Sigmoid colon (tissue), 7 donors: ENCODE data around the gene SRGAP2B. TPM values are rescaled to one million over a fixed set of nuclear protein-coding genes. Genes with fewer than 3 reads are reported as not detected.
"Not testable (repeated sequence)": the region's sequence is repeated elsewhere in the genome, so short reads cannot be mapped to it uniquely, and the experiment has no call there.

ENCODE experiments used
- DNase-seq: peaks from one replicate; pipeline ENCODE4 v3.0.0-alpha.2; 2019
- H3K27ac ChIP-seq, 4 donors: fragments of 200-600 bp; sonication (generic); one replicate each; pipeline ENCODE4 v1.5.1; 2016 to 2019; ENCODE audit warnings: mild to moderate bottlenecking in 1 of 4
- H3K27me3 ChIP-seq, 3 donors: fragments of 200-600 bp; sonication (generic); one replicate each; pipeline ENCODE4 v1.5.1; 2019; ENCODE audit warnings: mild to moderate bottlenecking in 1 of 3
- H3K36me3 ChIP-seq, 4 donors: fragments of 200-600 bp; sonication (generic); one replicate each; pipeline ENCODE4 v1.5.1; 2016 to 2019
- H3K4me1 ChIP-seq, 4 donors: fragments of 200-600 bp; sonication (generic); one replicate each; pipeline ENCODE4 v1.5.1; 2017 to 2019
- H3K4me3 ChIP-seq, 4 donors: fragments of 200-600 bp; sonication (generic); one replicate each; pipeline ENCODE4 v1.5.1; 2017 to 2019; ENCODE audit warnings: mild to moderate bottlenecking in 2 of 4, moderate library complexity in 1 of 4
- H3K9me3 ChIP-seq, 4 donors: fragments of 200-600 bp in 3 of 4; sonication (generic) in 3 of 4; one replicate each; pipeline versions ENCODE4 v1.5.1 to v1.6.1; 2013 to 2019
- WGBS, 2 donors: extraction: QIAGEN DNeasy Blood & Tissue Kit; methylation state at CpG; one replicate each; pipeline ENCODE4 v1.1.7; 2013; 5-methylcytosine and 5-hydroxymethylcytosine counted together
- intact Hi-C: fragments of 100-400 bp; cut with DNase I; formaldehyde crosslinking; loops from one replicate; pipeline ENCODE4 v1.15.1; 2023
- polyA plus RNA-seq, 3 donors: library from polyadenylated mRNA; stranded (reverse); fragments of 200-250 nt; gene quantifications; one replicate each; pipeline ENCODE4 v1.2.3, GENCODE V29; 2013
- total RNA-seq, 4 donors: library from RNA; depleted of rRNA; stranded (reverse); fragments of >200 nt; gene quantifications; one replicate each; pipeline ENCODE4 v1.1.0, GENCODE V29; 2016
- donor health status: healthy with polysubstance abuse.
- donor health status: Bipolar disorder and iron deficiency.
- donor health status: healthy.

The SRGAP2B gene
- total and polyA plus RNA-seq, 7 donors = 1.2 to 13.8 (median 11.8) TPM

DNA sequence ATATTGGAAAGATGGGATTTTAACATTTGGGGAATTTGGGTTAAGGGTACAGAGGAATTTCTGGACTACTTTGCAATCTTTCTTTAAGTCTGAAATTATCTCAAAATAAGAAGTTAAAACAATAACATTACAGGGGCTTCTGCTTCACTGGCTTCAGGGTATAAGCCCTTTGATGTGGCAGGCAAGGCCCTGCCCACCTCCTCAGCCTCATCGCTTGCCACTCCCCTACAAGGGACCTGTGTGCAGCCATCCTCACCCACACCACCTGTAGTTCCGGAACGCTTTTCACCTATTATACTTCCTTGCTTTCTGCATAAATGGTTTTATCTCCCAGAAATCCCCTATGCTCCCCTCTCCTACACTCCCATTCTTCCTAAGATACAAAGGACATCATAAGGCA, 159.8 kb downstream of the SRGAP2B start:
- WGBS, 2 donors = no CpG with 5 or more reads among the region's 3 CpGs
- H3K27ac ChIP-seq, DNase-seq: not testable (repeated sequence)

GRCh38 chr1:144933014-144933413, 162.1 kb downstream of the SRGAP2B start:
- H3K4me3 ChIP-seq = not testable (repeated sequence)

More for the DNA sequence above, 159.8 kb downstream of the SRGAP2B start:
- H3K36me3 ChIP-seq, H3K4me3 ChIP-seq, H3K4me1 ChIP-seq, H3K9me3 ChIP-seq, H3K27me3 ChIP-seq, intact Hi-C loops: not testable (repeated sequence)

DNA sequence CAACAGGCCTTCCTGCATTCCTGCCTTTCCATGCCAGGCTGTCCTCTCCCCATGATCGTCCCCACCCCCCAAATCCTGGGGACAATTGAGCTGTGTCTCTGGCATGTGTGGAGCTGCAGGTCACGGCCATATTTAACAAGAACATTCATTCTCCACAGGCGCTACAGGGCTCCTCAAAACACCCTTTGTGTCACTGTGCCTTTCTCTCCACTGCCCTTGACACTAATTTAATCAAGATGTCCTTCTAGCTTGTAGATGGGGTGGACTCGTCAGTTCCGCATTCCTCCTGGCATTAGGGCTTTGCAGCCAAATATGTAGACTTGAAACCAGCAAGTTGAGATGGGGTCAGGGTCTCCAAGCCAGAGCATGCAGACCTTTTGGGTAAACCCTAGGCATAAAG, 163.0 kb downstream of the SRGAP2B start:
- H3K4me3 ChIP-seq, H3K27ac ChIP-seq, H3K27me3 ChIP-seq, H3K4me1 ChIP-seq, intact Hi-C loops, DNase-seq, H3K9me3 ChIP-seq, H3K36me3 ChIP-seq: not testable (repeated sequence)
- WGBS, 2 donors = 89 to 92% methylated on average over 4 of the region's 5 CpGs

More at GRCh38 chr1:144933014-144933413, 162.1 kb downstream of the SRGAP2B start:
- DNase-seq, H3K27ac ChIP-seq, H3K9me3 ChIP-seq, intact Hi-C loops, H3K4me1 ChIP-seq, H3K36me3 ChIP-seq, H3K27me3 ChIP-seq: not testable (repeated sequence)
- WGBS, 2 donors = 95 to 96% methylated on average over 4 of the region's 5 CpGs

DNA sequence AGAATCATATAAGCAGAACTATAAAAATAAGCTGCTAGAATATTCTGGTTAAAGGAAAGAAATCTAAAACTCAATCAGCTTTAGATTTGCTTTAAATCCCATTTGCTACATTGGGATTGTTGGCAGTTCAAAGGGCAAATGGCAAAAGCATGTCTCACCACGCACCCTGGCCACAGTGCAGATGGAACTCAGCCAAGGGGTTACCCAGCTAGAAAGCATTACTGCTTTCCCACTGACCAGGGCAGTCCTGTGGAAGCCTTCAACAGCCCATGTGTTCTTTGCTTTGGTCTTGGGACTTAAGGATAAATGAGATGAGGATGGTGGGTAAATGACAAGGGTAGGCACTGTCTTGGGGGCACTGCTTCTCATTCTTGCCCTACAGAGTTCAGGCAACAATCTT, 163.6 kb downstream of the SRGAP2B start:
- intact Hi-C loops, H3K4me1 ChIP-seq, H3K27me3 ChIP-seq, H3K27ac ChIP-seq, DNase-seq, H3K9me3 ChIP-seq, H3K36me3 ChIP-seq, H3K4me3 ChIP-seq: not testable (repeated sequence)
- WGBS, 2 donors = 16 to 80% methylated on average over 1 of the region's 1 CpG

GRCh38 chr1:144930085-144930777, 164.9 kb downstream of the SRGAP2B start:
- H3K9me3 ChIP-seq, H3K27ac ChIP-seq, intact Hi-C loops, H3K36me3 ChIP-seq, H3K4me3 ChIP-seq, H3K4me1 ChIP-seq, H3K27me3 ChIP-seq, DNase-seq: not testable (repeated sequence)
- 76 to 92% methylated on average over 3 to 4 of the region's 6 CpGs for WGBS, 2 donors

GRCh38 chr1:144927292-144927691, 167.8 kb downstream of the SRGAP2B start:
- H3K4me3 ChIP-seq, H3K27ac ChIP-seq, H3K4me1 ChIP-seq, DNase-seq, H3K36me3 ChIP-seq, intact Hi-C loops, H3K9me3 ChIP-seq, H3K27me3 ChIP-seq: not testable (repeated sequence)
- 64 to 82% methylated on average over 1 of the region's 1 CpG for WGBS, 2 donors

DNA sequence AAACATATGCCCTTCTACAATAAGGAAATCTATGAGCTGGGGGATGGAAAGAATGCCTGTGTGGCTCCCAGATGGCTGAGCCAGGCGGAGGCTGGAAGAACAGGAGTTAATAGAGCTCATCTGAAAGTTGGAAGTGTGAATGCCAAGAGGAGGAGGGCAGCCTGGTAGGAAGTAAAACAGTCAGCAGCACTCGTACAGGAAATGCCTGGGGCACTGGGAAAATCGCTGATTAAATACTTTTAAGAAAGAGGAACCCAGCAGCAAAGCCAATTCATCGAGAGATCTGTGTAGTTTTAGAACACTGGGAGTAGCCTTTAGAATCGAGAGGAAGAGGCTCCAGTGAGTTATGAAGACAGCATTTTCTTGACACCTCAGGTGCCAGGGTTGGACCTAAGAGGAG, 171.5 kb downstream of the SRGAP2B start:
- no CpG with 5 or more reads among the region's 5 CpGs for WGBS, 2 donors
- intact Hi-C loops, H3K27ac ChIP-seq, H3K4me1 ChIP-seq, H3K9me3 ChIP-seq, H3K4me3 ChIP-seq, DNase-seq, H3K36me3 ChIP-seq, H3K27me3 ChIP-seq: not testable (repeated sequence)

GRCh38 chr1:144922785-144923184, 172.3 kb downstream of the SRGAP2B start:
- H3K27ac ChIP-seq, H3K9me3 ChIP-seq, DNase-seq, H3K4me3 ChIP-seq, H3K4me1 ChIP-seq, H3K36me3 ChIP-seq, intact Hi-C loops, H3K27me3 ChIP-seq: not testable (repeated sequence)
- 76 to 78% methylated on average over 3 of the region's 4 CpGs for WGBS, 2 donors

DNA sequence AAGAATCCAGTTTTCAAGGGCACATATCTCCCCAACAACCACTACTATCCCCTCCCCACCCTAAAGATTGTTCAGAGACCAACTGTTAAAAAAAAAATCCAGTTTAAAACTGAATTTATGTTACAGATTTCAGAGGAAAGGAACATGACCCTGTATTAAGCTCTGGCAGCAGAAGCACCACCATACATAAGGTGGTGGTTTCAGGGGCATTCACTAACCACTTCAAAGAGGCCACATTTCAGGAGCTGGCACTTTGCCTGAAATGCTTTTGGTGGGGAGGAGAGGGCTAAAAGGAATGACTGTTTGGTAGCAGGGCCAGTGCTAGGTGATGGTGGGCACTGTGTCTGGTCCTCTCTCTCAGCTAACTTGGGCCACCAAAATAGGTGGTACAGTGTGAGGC, 176.0 kb downstream of the SRGAP2B start:
- H3K4me3 ChIP-seq, H3K27ac ChIP-seq, H3K36me3 ChIP-seq, DNase-seq, H3K27me3 ChIP-seq, H3K4me1 ChIP-seq, intact Hi-C loops, H3K9me3 ChIP-seq: not testable (repeated sequence)

GRCh38 chr1:144918027-144918603, 177.0 kb downstream of the SRGAP2B start:
- DNase-seq, H3K4me1 ChIP-seq, H3K36me3 ChIP-seq, H3K27me3 ChIP-seq, H3K27ac ChIP-seq, H3K4me3 ChIP-seq, H3K9me3 ChIP-seq, intact Hi-C loops: not testable (repeated sequence)
- WGBS, 2 donors = 50 to 72% methylated on average over 1 of the region's 3 CpGs

- H3K36me3 ChIP-seq, H3K27ac ChIP-seq, H3K27me3 ChIP-seq, H3K4me3 ChIP-seq, DNase-seq, H3K9me3 ChIP-seq, intact Hi-C loops, H3K4me1 ChIP-seq: not testable (repeated sequence)
- WGBS, 2 donors = no CpG with 5 or more reads among the region's 8 CpGs
These were observed 177.7 kb downstream of the SRGAP2B start for GRCh38 chr1:144917154-144918026.

DNA sequence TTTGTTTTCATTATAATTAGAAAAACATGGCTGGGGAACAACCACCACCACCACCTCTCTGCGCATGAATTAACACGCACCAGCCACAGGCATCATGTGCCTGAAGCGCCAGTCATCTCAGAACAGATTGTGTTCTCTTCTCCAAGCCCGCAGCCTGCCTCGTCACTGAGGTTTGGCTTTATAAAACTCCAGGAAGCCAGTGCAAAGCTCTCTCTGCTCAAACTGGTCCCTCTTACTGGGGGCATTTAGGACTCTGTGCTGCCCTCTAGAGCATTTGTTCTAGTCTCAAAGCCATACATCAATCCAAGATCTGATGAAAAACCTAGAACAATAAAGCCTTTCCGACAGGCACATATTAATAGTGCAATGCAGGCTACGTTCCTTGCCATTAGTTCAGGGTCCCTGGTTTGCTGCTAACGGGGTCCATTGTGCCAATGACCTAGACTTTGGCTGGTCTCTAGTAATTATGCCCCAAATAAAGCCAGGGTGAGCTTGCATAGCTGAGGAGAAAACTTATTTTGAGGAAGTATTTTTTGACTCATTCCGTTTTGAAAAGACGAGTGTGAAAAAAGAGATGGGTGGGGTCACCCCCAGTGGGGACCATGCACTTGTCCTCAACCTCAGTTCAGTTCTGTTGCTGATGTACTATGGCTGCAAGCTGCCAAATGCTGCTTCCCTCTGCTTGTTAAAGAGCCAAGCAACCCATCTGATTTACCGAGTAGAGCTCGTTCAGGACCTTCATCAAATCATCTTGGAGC, 181.0 kb downstream of the SRGAP2B start:
- H3K27ac ChIP-seq, H3K4me1 ChIP-seq, H3K9me3 ChIP-seq, H3K4me3 ChIP-seq, H3K27me3 ChIP-seq, H3K36me3 ChIP-seq, DNase-seq, intact Hi-C loops: not testable (repeated sequence)
- 65 to 77% methylated on average over 2 of the region's 12 CpGs for WGBS, 2 donors
